ENCODE data around the gene TMEM127. TPM values are rescaled to one million over a fixed set of nuclear protein-coding genes. Genes with fewer than 3 reads are reported as not detected.

TMEM127 gene
- total RNA-seq, 1 experiment from 2014 or later = 25.5 TPM

DNA sequence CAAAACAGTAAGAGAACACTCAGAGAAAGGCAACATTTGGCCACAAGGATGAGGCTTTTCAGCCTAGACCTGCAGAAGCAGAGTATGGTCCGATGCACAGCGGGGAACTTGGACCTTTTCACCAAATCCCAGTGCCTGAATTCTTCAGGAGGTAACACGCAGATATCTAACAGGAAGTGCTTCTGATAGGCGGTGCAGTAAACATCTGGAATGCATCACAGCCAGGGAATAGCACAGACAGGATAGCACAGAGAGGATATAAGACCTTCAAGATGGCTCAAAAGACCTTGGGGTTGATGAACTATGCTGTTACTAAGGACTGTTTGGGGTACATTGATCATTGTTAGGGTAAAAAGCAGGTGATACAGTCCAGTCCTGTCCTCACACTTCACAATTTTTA lies 1.7 kb downstream of the TMEM127 start:
- H3K27me3 ChIP-seq (replicated peaks; ENCODE audit: insufficient read depth, low read depth, low read length, poor library complexity) = no peaks in the 10 kb centered on the region
- no peak for DNase-seq (ENCODE audit: low spot score)
- no peaks in the 10 kb centered on the region for H3K4me1 ChIP-seq (ENCODE audit: insufficient read depth, low read length, poor library complexity, severe bottlenecking)
- no peak overlapping the region for H3K27ac ChIP-seq (ENCODE audit: low read depth, low read length, poor library complexity, severe bottlenecking)
- TF ChIP-seq EZH2 (IDR thresholded peaks at IDR 0.05; ENCODE audit: borderline replicate concordance, low read depth, low read length, poor library complexity, severe bottlenecking) = no peak
- TF ChIP-seq, protein P1, sequence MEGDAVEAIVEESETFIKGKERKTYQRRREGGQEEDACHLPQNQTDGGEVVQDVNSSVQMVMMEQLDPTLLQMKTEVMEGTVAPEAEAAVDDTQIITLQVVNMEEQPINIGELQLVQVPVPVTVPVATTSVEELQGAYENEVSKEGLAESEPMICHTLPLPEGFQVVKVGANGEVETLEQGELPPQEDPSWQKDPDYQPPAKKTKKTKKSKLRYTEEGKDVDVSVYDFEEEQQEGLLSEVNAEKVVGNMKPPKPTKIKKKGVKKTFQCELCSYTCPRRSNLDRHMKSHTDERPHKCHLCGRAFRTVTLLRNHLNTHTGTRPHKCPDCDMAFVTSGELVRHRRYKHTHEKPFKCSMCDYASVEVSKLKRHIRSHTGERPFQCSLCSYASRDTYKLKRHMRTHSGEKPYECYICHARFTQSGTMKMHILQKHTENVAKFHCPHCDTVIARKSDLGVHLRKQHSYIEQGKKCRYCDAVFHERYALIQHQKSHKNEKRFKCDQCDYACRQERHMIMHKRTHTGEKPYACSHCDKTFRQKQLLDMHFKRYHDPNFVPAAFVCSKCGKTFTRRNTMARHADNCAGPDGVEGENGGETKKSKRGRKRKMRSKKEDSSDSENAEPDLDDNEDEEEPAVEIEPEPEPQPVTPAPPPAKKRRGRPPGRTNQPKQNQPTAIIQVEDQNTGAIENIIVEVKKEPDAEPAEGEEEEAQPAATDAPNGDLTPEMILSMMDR (conservative IDR thresholded peaks at IDR 0.05; ENCODE audit: low read depth, low read length) = no peak
- peak overlapping the region; percentile 98 for H3K4me3 ChIP-seq (ENCODE audit: low read depth, low read length, poor library complexity, severe bottlenecking)
- intact Hi-C loops (cut with micrococcal nuclease; ENCODE audit: unreplicated experiment) = loop anchor here (2.0 to 5.0 kb wide), 2 partner anchors 47 to 125 kb away; partner anchors contain the start of gene ASTL
- no TSS peak for BruUV-seq (replicated peaks)
- ChIA-PET CTCF (interaction anchor here (0.6 to 1.0 kb wide), 3 partner anchors 90 to 272 kb away, joined by 3 to 7 read pairs (median 4); partner anchors contain the start of gene ASTL), POLR2A (ENCODE audit: low non-redundant PET) (no interaction called here)
- H3K9me3 ChIP-seq (ENCODE audit: low read depth, low read length, poor library complexity, severe bottlenecking) = no peaks in the 10 kb centered on the region
- H3K36me3 ChIP-seq (ENCODE audit: insufficient read depth, low read length, poor library complexity, severe bottlenecking) = peaks cover 19% of the 10 kb centered on the region

DNA sequence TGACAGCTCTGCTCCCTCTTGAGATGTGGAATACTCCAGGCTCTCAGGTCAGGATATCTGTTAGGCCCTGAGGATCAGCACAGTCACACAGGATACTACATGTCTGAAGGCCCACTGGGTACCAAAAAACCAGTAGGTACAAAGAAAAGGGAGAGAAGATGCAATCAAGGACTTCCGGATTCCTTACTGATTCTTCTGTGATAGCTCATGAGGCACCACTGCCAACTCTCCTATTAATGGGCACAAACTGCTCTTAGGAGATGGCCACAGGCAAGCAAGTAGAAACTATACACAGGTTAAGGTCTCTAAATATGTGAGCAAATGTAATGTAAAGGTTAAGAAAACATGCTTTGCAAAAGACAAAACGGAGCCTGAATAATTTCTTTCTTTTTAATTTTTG lies 3.5 kb downstream of the TMEM127 start:
- peaks cover 2% of the 10 kb centered on the region for H3K36me3 ChIP-seq (ENCODE audit: insufficient read depth, low read length, poor library complexity, severe bottlenecking)
- H3K27ac ChIP-seq (ENCODE audit: low read depth, low read length, poor library complexity, severe bottlenecking) = no peak overlapping the region
- no TSS peak for BruUV-seq (replicated peaks)
- no peak for DNase-seq (ENCODE audit: low spot score)
- ChIA-PET POLR2A (ENCODE audit: low non-redundant PET) (no interaction called here), CTCF (no interaction called here)
- H3K4me1 ChIP-seq (ENCODE audit: insufficient read depth, low read length, poor library complexity, severe bottlenecking) = no peaks in the 10 kb centered on the region
- intact Hi-C loops (cut with micrococcal nuclease; ENCODE audit: unreplicated experiment) = loop anchor here (5.0 kb wide), 1 partner anchor 45 kb away; no protein-coding TSS in a partner anchor
- H3K9me3 ChIP-seq (ENCODE audit: low read depth, low read length, poor library complexity, severe bottlenecking) = no peaks in the 10 kb centered on the region
- H3K4me3 ChIP-seq (ENCODE audit: low read depth, low read length, poor library complexity, severe bottlenecking) = no peak overlapping the region
- no peaks in the 10 kb centered on the region for H3K27me3 ChIP-seq (replicated peaks; ENCODE audit: insufficient read depth, low read depth, low read length, poor library complexity)
- no peak for TF ChIP-seq EZH2 (IDR thresholded peaks at IDR 0.05; ENCODE audit: borderline replicate concordance, low read depth, low read length, poor library complexity, severe bottlenecking)
- TF ChIP-seq, protein P1 (conservative IDR thresholded peaks at IDR 0.05; ENCODE audit: low read depth, low read length) = no peak

DNA sequence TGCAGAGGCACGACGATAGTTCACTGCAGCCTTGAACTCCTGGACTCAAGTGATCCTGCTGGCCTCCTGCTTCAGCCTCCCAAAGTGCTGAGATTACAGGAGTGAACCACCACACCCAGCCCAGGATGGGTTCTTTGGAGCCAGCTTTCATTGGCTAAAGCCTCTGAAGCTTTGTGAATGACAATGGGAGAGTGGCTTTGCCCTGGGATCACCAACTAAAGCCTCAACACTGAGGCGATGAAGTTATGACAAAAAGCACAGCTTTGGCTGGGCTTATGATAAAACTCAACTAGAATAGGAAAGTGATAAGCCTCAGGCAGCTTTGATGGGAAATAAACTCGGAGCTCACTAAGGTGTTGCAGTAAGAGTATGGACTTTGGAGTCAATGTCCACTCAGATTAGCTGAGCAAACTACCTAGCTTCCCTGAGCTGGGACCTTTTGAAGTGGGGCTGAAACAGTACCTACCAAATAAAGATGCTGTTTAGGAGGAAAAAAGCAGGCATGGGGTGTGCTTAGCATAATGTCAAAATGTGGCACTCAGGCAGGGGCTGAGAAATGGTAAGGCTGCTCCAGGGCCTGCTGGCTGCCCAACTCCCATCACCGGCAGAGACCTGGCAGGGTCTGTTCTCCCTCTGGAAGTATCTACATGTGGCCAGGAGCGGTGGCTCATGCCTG lies 4.3 kb downstream of the TMEM127 start:
- Histone ChIP-seq H3K4me3 (ENCODE audit: low read depth, low read length, poor library complexity, severe bottlenecking) (no peak overlapping the region), H3K27ac (ENCODE audit: low read depth, low read length, poor library complexity, severe bottlenecking) (no peak overlapping the region), H3K27me3 (replicated peaks; ENCODE audit: insufficient read depth, low read depth, low read length, poor library complexity) (no peaks in the 10 kb centered on the region), H3K4me1 (ENCODE audit: insufficient read depth, low read length, poor library complexity, severe bottlenecking) (no peaks in the 10 kb centered on the region), H3K36me3 (ENCODE audit: insufficient read depth, low read length, poor library complexity, severe bottlenecking) (no peaks in the 10 kb centered on the region), H3K9me3 (ENCODE audit: low read depth, low read length, poor library complexity, severe bottlenecking) (no peaks in the 10 kb centered on the region)
- TF ChIP-seq, protein P1 (conservative IDR thresholded peaks at IDR 0.05; ENCODE audit: low read depth, low read length) = no peak
- no peak for TF ChIP-seq EZH2 (IDR thresholded peaks at IDR 0.05; ENCODE audit: borderline replicate concordance, low read depth, low read length, poor library complexity, severe bottlenecking)
- BruUV-seq (replicated peaks) = no TSS peak
- intact Hi-C loops (cut with micrococcal nuclease; ENCODE audit: unreplicated experiment) = loop anchor here (5.0 kb wide), 1 partner anchor 44 kb away; no protein-coding TSS in a partner anchor
- POLR2A ChIA-PET (ENCODE audit: low non-redundant PET) = no interaction called here
- CTCF ChIA-PET = no interaction called here
- DNase-seq (ENCODE audit: low spot score) = no peak
